CD4-positive, alpha-beta T cell treated with Interleukin-10 for 1 hour (primary cell): ENCODE results near the gene PIK3R6.

Source experiments
- DNase-seq: peaks from one replicate; pipeline ENCODE4 v3.0.0-alpha.2; 2020

The PIK3R6 gene

GRCh38 chr17:8867361-8867981 is at the start of gene PIK3R6:
PIK3R6 (minus strand) TSS chr17:8867674; CDS start chr17:8849794, 17,880 bp downstream.
- DNase-seq = no peak

GRCh38 chr17:8916466-8916865 is 49.0 kb upstream of the PIK3R6 start:
- no peak for DNase-seq

- no peak for DNase-seq
Measured at GRCh38 chr17:8914554-8914953, 47.1 kb upstream of the PIK3R6 start.

- DNase-seq = no peak
Measured at GRCh38 chr17:8913879-8914278, 46.4 kb upstream of the PIK3R6 start.

GRCh38 chr17:8913091-8913490 is 45.6 kb upstream of the PIK3R6 start:
- DNase-seq = no peak

- DNase-seq = no peak
Measured at GRCh38 chr17:8912084-8912981, 44.9 kb upstream of the PIK3R6 start.

- DNase-seq = no peak
Measured at GRCh38 chr17:8910969-8911604, 43.6 kb upstream of the PIK3R6 start.

- DNase-seq = no peak
Measured at GRCh38 chr17:8909586-8910270, 42.3 kb upstream of the PIK3R6 start.

- DNase-seq = peak; percentile 24
Measured at GRCh38 chr17:8905331-8905730, 37.9 kb upstream of the PIK3R6 start.

- no peak for DNase-seq
Measured at GRCh38 chr17:8904686-8905085, 37.2 kb upstream of the PIK3R6 start.

GRCh38 chr17:8904201-8904600 is 36.7 kb upstream of the PIK3R6 start:
- DNase-seq = no peak

- peak; percentile 30 for DNase-seq
Measured at GRCh38 chr17:8900626-8901585, 33.4 kb upstream of the PIK3R6 start.

GRCh38 chr17:8900207-8900606 is 32.7 kb upstream of the PIK3R6 start:
- DNase-seq = no peak

GRCh38 chr17:8898636-8899035 is 31.2 kb upstream of the PIK3R6 start:
- DNase-seq = no peak

GRCh38 chr17:8898126-8898525 is 30.7 kb upstream of the PIK3R6 start:
- DNase-seq = no peak

- DNase-seq = no peak
Measured at GRCh38 chr17:8896641-8897635, 29.5 kb upstream of the PIK3R6 start.

GRCh38 chr17:8896087-8896486 is 28.6 kb upstream of the PIK3R6 start:
- DNase-seq = no peak

- DNase-seq = peak; percentile 68
Measured at GRCh38 chr17:8894673-8895578, 27.5 kb upstream of the PIK3R6 start.

- no peak for DNase-seq
Measured at GRCh38 chr17:8894202-8894671, 26.8 kb upstream of the PIK3R6 start.
